Measurements from ENCODE around the gene EXOSC7.
A peak's percentile ranks its signal among the peaks of the same experiment; 100 is the strongest.
"Not testable (repeated sequence)": the region's sequence is repeated elsewhere in the genome, so short reads cannot be mapped to it uniquely, and the experiment has no call there.

The EXOSC7 gene

GRCh38 chr3:45024542-45025255 lies 48.7 kb downstream of the EXOSC7 start:
- DNase-seq (ENCODE audit: low spot score): no peak

- no peak for DNase-seq (ENCODE audit: low spot score)
Measured at GRCh38 chr3:45026038-45026437, 50.0 kb downstream of the EXOSC7 start, which contains the start of gene CLEC3B. Gene CLEC3B, plus strand, starts transcription at chr3:45026303. Its CDS starts 60 bp downstream, at chr3:45026363.

- DNase-seq (ENCODE audit: low spot score): no peak
Measured at GRCh38 chr3:45026957-45027356, 50.9 kb downstream of the EXOSC7 start.

GRCh38 chr3:45027441-45027840 lies 51.4 kb downstream of the EXOSC7 start:
- no peak for DNase-seq (ENCODE audit: low spot score)

- DNase-seq (ENCODE audit: low spot score): no peak
Measured at GRCh38 chr3:45029216-45029615, 53.2 kb downstream of the EXOSC7 start.

- no peak for DNase-seq (ENCODE audit: low spot score)
Measured at GRCh38 chr3:45029661-45030060, 53.6 kb downstream of the EXOSC7 start.

GRCh38 chr3:45031531-45031930 lies 55.5 kb downstream of the EXOSC7 start:
- no peak for DNase-seq (ENCODE audit: low spot score)

- no peak for DNase-seq (ENCODE audit: low spot score)
Measured at GRCh38 chr3:45032113-45032512, 56.1 kb downstream of the EXOSC7 start.

- DNase-seq (ENCODE audit: low spot score): no peak
Measured at GRCh38 chr3:45033791-45034190, 57.7 kb downstream of the EXOSC7 start.

GRCh38 chr3:45034612-45035252 lies 58.7 kb downstream of the EXOSC7 start:
- no peak for DNase-seq (ENCODE audit: low spot score)

GRCh38 chr3:45035441-45036301 lies 59.6 kb downstream of the EXOSC7 start:
- DNase-seq (ENCODE audit: low spot score): no peak

GRCh38 chr3:45037720-45038455 lies 61.8 kb downstream of the EXOSC7 start:
- peak; percentile 93 for DNase-seq (ENCODE audit: low spot score)

- no peak for DNase-seq (ENCODE audit: low spot score)
Measured at GRCh38 chr3:45041666-45042065, 65.6 kb downstream of the EXOSC7 start.

GRCh38 chr3:45042162-45042561 lies 66.1 kb downstream of the EXOSC7 start:
- DNase-seq (ENCODE audit: low spot score): no peak

GRCh38 chr3:45043728-45044299 lies 67.8 kb downstream of the EXOSC7 start:
- DNase-seq (ENCODE audit: low spot score): no peak

GRCh38 chr3:45048244-45048643 lies 72.2 kb downstream of the EXOSC7 start:
- no peak for DNase-seq (ENCODE audit: low spot score)

- DNase-seq (ENCODE audit: low spot score): no peak
Measured at GRCh38 chr3:45049807-45050206, 73.8 kb downstream of the EXOSC7 start.

- DNase-seq (ENCODE audit: low spot score): no peak
Measured at GRCh38 chr3:45051685-45052084, 75.6 kb downstream of the EXOSC7 start.

- not testable (repeated sequence) for DNase-seq (ENCODE audit: low spot score)
Measured at GRCh38 chr3:45053805-45054195, 77.8 kb downstream of the EXOSC7 start.

GRCh38 chr3:45054196-45054857 lies 78.3 kb downstream of the EXOSC7 start:
- no peak for DNase-seq (ENCODE audit: low spot score)

GRCh38 chr3:45055032-45055410 lies 79.0 kb downstream of the EXOSC7 start:
- no peak for DNase-seq (ENCODE audit: low spot score)

Measured in hematopoietic multipotent progenitor cell treated with erythropoietin and hydrocortisone succinate and interleukin-3 and kit ligand, for 17 days (in vitro differentiated cells).